Measurements from ENCODE around the gene SLC39A11. TPM values are rescaled to one million over a fixed set of nuclear protein-coding genes. Genes with fewer than 3 reads are reported as not detected.

The SLC39A11 gene
- total RNA-seq, 1 donor = 15.8 TPM

DNA sequence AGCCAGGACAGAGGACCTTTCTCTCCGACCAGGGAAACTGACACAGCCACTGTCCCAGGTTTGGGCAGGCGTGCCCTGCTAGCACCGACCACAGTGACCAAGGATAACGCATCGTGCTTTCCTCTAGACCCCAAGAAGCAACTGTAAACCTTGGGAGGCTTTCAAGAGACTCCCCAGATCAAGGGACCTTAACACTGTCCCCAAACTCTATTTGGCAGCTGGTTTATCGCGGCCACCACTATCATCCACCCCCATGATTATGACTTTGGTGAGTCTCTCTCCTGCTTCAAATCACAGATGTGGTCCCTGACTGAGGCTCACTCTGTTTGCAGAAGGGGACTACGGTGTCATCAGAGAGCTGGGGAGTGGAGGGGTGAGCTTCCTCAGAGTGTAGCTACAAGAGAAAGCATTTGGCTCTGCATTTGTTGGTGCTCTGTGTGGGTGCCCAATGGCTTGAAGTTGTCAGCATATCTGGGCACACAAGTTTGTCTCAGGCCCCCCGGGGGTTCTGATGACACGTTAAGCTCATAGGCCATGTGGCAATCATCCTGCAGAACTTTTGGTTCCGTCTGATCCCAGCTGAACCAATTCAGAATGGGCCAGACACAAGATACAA lies 408.0 kb downstream of the SLC39A11 start:
- TF ChIP-seq CTCF (IDR thresholded peaks at IDR 0.05; ENCODE audit: insufficient read depth, low read length) = no peak

DNA sequence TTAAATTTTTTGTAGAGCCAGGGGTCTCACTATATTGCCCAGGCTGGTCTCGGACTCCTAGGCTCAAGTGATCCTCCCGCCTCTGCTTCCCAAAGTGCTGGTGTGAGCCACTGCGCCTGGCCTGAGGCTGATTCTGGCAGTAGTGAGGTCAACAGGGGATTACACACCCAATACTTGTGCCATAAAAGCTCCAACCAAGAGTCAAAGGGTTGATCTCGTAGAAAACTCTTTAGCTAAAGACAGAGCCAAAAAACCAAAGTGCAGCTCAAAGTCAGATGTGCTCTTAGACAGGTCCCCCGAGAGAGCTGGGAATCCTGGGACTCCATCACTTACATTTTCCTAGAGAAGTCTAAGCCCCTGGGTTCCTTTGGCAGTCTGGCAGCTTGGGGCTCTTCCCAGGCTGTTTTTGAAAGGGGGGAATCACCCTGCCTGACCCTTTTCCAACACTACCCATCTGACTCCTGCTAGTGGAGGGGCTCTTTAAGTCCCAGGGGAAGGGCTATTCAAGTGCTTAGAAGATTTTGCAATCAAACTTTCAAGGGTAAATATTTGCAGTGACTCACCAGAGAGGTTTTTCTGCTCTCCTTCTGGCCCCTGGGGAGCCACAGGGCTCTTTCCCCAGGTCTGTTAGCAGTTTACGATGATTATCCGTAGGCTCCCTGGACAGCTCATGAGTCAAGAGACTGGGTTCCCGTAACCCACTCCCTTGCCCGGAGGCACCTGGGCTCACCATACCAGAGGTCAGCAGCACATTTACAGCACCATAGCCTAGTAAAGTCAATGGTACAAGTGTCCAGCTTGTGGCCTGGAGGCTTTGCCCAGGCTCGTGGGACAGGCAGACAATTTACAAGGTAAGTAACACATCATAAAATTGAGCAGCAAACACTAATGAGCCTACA lies 408.7 kb downstream of the SLC39A11 start:
- H3K4me3 ChIP-seq (ENCODE audit: low read depth, low read length) = no peak overlapping the region
- TF ChIP-seq CTCF (IDR thresholded peaks at IDR 0.05; ENCODE audit: insufficient read depth, low read length) = no peak
- peak; percentile 95 for DNase-seq (ENCODE audit: low read depth)

More for the DNA sequence above, 408.0 kb downstream of the SLC39A11 start:
- DNase-seq (ENCODE audit: low read depth) = no peak
- no peak overlapping the region for H3K4me3 ChIP-seq (ENCODE audit: low read depth, low read length)

- H3K4me3 ChIP-seq (ENCODE audit: low read depth, low read length) = no peak overlapping the region
- peak; percentile 22 for DNase-seq (ENCODE audit: low read depth)
- no peak for TF ChIP-seq CTCF (IDR thresholded peaks at IDR 0.05; ENCODE audit: insufficient read depth, low read length)
Measured at GRCh38 chr17:72682605-72683004, 409.9 kb downstream of the SLC39A11 start.

DNA sequence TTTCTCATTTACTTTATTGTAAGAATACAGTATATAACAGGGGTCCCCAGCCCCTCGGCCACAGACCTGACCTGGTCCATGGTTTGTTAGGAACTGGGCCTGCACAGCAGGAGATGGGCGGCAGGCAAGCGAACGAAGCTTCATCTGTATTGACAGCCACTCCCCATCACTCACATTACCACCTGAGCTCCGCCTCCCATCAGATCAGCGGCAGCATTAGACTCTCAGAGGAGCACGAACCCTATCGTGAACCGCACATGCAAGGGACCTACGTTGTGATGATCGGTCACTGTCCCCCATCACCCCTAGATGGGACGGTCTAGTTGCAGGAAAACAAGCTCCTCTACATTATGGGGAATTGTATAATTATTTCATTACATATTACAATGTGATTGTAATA lies 410.6 kb downstream of the SLC39A11 start:
- no peak for TF ChIP-seq CTCF (IDR thresholded peaks at IDR 0.05; ENCODE audit: insufficient read depth, low read length)
- DNase-seq (ENCODE audit: low read depth) = no peak
- no peak overlapping the region for H3K4me3 ChIP-seq (ENCODE audit: low read depth, low read length)

DNA sequence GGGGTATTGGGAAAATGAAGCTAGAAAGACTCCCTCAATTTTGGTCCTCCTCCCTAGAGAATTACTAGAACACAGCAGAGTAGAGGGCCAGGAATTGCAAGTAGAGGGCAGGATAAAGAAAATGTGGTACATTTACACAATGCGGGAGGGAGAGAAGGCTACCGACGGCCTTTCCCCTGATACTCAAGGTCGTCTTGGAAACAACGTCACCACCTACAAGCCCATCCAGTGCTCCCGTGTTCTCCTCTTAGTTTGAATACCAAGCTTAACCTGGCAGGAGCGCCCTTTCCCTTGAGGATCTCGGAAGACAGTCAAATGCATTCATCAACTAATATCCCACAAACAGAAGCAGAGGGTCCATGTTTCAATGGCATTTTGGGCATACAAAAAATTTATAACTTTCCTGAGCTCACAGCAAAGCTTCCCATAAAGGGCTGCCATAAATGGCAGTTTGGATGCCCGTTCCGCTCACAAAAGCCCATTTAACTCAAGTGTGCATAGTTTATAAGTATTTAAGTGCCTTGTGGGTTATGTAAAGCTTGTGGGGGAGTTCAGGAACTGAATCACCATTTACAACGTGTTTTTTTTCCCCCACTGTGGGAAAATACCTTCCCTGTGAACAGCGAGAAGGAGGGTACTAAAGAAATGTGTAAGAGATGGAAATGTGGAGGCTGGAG lies 414.6 kb downstream of the SLC39A11 start:
- no peak overlapping the region for H3K4me3 ChIP-seq (ENCODE audit: low read depth, low read length)
- no peak for TF ChIP-seq CTCF (IDR thresholded peaks at IDR 0.05; ENCODE audit: insufficient read depth, low read length)
- DNase-seq (ENCODE audit: low read depth) = no peak

DNA sequence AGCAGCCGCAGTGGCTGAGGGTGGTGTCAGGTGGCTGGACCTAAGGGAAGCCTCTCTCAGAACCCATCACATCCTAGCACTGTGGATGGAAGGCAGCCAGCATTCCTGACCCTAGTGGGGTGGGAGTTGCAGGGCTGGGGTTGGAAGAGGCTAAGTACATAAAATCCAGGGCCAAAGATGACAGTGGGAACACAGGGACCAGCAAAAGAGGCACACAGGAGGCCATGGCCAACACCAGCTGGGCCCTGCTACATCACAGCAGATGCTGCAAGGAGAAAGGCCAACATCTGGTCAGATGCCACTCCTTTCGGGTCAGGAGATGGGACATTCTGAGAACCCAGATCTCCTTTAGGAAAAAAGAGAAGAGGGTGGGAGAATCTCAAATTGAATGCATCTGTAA lies 415.4 kb downstream of the SLC39A11 start:
- no peak overlapping the region for H3K4me3 ChIP-seq (ENCODE audit: low read depth, low read length)
- TF ChIP-seq CTCF (IDR thresholded peaks at IDR 0.05; ENCODE audit: insufficient read depth, low read length) = no peak
- no peak for DNase-seq (ENCODE audit: low read depth)

All from fibroblast of the aortic adventitia (primary cell).